Right forelimb (tissue), 1 donor: Measurements from ENCODE around the gene RAB7A.

Experiments
- DNase-seq: peaks from one replicate; pipeline ENCODE4 v3.0.0-alpha.2; 2018

Gene RAB7A

DNA sequence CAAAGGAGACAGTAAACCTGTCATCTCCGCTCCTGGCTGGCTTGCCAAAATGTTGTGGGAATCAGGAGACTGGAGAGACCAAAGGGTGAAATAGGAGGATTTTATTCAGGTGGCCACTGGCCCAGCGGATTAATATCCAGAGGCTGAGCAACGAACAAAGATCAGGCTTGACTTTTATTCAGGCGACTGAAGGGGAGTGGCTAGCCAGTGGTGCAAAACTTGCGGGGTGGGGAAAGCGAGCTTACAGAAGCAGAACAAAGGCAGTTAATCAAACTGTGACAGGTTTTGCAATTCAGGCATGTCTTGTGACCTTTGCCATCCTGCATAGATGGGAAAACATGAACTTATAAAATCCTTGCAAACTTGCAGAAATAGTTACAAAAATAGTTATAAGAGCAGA is 133.6 kb downstream of the RAB7A start:
- DNase-seq = no peak

DNA sequence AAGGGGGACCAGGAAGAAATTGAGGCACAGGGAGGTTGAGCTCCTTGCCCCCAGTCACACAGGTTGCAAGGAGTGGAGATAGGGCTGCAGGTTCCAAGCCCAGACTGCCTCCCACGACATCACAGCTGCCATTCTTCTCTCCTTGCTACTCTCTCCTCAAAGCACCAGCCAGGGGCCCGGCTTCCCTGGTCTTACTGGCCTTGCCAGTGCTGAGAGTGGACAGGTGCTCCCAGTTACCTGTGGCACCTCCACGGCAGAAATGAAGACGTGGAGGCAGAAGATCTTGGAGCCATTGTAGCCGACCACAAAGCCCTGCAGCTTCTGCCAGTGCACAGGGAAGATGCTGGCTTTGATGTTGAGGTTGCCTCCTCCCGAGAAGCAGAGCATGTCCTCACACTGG is 135.5 kb downstream of the RAB7A start:
- no peak for DNase-seq

DNA sequence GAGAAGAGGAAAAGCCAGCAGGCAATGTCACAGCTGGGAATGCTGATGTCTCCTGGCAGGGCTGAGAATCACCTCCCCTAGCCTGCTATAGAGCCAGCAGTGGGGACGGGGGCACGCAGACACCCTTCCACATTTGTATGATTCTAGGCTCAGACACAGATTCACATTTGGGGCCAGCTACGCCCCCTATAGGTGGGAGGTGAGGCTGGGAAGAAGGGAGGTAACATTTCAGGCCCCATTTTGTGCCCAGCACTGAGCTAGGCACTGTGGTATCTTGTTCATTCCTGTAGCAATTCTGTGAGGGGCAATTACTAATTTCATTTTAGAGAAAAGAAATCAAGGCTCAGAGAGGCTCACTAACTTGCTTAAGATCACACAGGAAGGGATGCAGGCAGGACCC is 137.6 kb downstream of the RAB7A start:
- no peak for DNase-seq
